ENCODE measurements around the gene CRYGN.

CRYGN gene

GRCh38 chr7:151436446-151437158, 3.3 kb downstream of the CRYGN start:
- no peaks in the 10 kb centered on the region for H3K9me3 ChIP-seq (replicated peaks; ENCODE audit: low read length)
- H3K4me2 ChIP-seq (ENCODE audit: low read length), result no peak overlapping the region
- no peak overlapping the region for H3K9ac ChIP-seq (ENCODE audit: low read depth, low read length)
- peaks cover 69% of the 10 kb centered on the region for H3K27me3 ChIP-seq (ENCODE audit: control insufficient read depth, insufficient read depth, low read length)
- H3K4me1 ChIP-seq (ENCODE audit: control insufficient read depth, insufficient read depth, low read length), result peaks cover 13% of the 10 kb centered on the region
- no peak overlapping the region for H3K4me3 ChIP-seq (ENCODE audit: low read length)
- H3K36me3 ChIP-seq (ENCODE audit: insufficient read depth, low read length), result no peaks in the 10 kb centered on the region

GRCh38 chr7:151435971-151436370, 4.0 kb downstream of the CRYGN start:
- no peak overlapping the region for H3K4me2 ChIP-seq (ENCODE audit: low read length)

GRCh38 chr7:151435103-151435916, 4.6 kb downstream of the CRYGN start:
- H3K4me1 ChIP-seq (ENCODE audit: control insufficient read depth, insufficient read depth, low read length), result peaks cover 1% of the 10 kb centered on the region
- no peak overlapping the region for H3K4me3 ChIP-seq (ENCODE audit: low read length)

More at GRCh38 chr7:151435971-151436370, 4.0 kb downstream of the CRYGN start:
- Histone ChIP-seq H3K36me3 (ENCODE audit: insufficient read depth, low read length) (no peaks in the 10 kb centered on the region), H3K4me3 (ENCODE audit: low read length) (no peak overlapping the region), H3K9me3 (replicated peaks; ENCODE audit: low read length) (no peaks in the 10 kb centered on the region), H3K9ac (ENCODE audit: low read depth, low read length) (no peak overlapping the region), H3K4me1 (ENCODE audit: control insufficient read depth, insufficient read depth, low read length) (peaks cover 8% of the 10 kb centered on the region), H3K27me3 (ENCODE audit: control insufficient read depth, insufficient read depth, low read length) (peaks cover 70% of the 10 kb centered on the region)

GRCh38 chr7:151434549-151434948, 5.4 kb downstream of the CRYGN start:
- no peaks in the 10 kb centered on the region for H3K36me3 ChIP-seq (ENCODE audit: insufficient read depth, low read length)
- no peak overlapping the region for H3K4me3 ChIP-seq (ENCODE audit: low read length)
- H3K4me1 ChIP-seq (ENCODE audit: control insufficient read depth, insufficient read depth, low read length), result no peaks in the 10 kb centered on the region
- H3K9ac ChIP-seq (ENCODE audit: low read depth, low read length), result no peak overlapping the region
- no peaks in the 10 kb centered on the region for H3K9me3 ChIP-seq (replicated peaks; ENCODE audit: low read length)
- peaks cover 62% of the 10 kb centered on the region for H3K27me3 ChIP-seq (ENCODE audit: control insufficient read depth, insufficient read depth, low read length)
- H3K4me2 ChIP-seq (ENCODE audit: low read length), result no peak overlapping the region

More at GRCh38 chr7:151435103-151435916, 4.6 kb downstream of the CRYGN start:
- H3K36me3 ChIP-seq (ENCODE audit: insufficient read depth, low read length), result no peaks in the 10 kb centered on the region
- H3K9me3 ChIP-seq (replicated peaks; ENCODE audit: low read length), result no peaks in the 10 kb centered on the region
- no peak overlapping the region for H3K9ac ChIP-seq (ENCODE audit: low read depth, low read length)
- H3K4me2 ChIP-seq (ENCODE audit: low read length), result no peak overlapping the region
- peaks cover 69% of the 10 kb centered on the region for H3K27me3 ChIP-seq (ENCODE audit: control insufficient read depth, insufficient read depth, low read length)

GRCh38 chr7:151433721-151434400, 6.1 kb downstream of the CRYGN start:
- H3K9me3 ChIP-seq (replicated peaks; ENCODE audit: low read length), result no peaks in the 10 kb centered on the region
- H3K4me3 ChIP-seq (ENCODE audit: low read length), result no peak overlapping the region
- H3K36me3 ChIP-seq (ENCODE audit: insufficient read depth, low read length), result no peaks in the 10 kb centered on the region
- H3K9ac ChIP-seq (ENCODE audit: low read depth, low read length), result no peak overlapping the region
- no peak overlapping the region for H3K4me2 ChIP-seq (ENCODE audit: low read length)
- no peaks in the 10 kb centered on the region for H3K4me1 ChIP-seq (ENCODE audit: control insufficient read depth, insufficient read depth, low read length)
- peaks cover 55% of the 10 kb centered on the region for H3K27me3 ChIP-seq (ENCODE audit: control insufficient read depth, insufficient read depth, low read length)

- no peaks in the 10 kb centered on the region for H3K36me3 ChIP-seq (ENCODE audit: insufficient read depth, low read length)
- H3K9me3 ChIP-seq (replicated peaks; ENCODE audit: low read length), result no peaks in the 10 kb centered on the region
- peaks cover 46% of the 10 kb centered on the region for H3K27me3 ChIP-seq (ENCODE audit: control insufficient read depth, insufficient read depth, low read length)
- no peaks in the 10 kb centered on the region for H3K4me1 ChIP-seq (ENCODE audit: control insufficient read depth, insufficient read depth, low read length)
- H3K9ac ChIP-seq (ENCODE audit: low read depth, low read length), result no peak overlapping the region
- H3K4me3 ChIP-seq (ENCODE audit: low read length), result no peak overlapping the region
- H3K4me2 ChIP-seq (ENCODE audit: low read length), result no peak overlapping the region
Observed at GRCh38 chr7:151432658-151433521, 7.1 kb downstream of the CRYGN start.

GRCh38 chr7:151431768-151432311, 8.1 kb downstream of the CRYGN start:
- Histone ChIP-seq H3K4me3 (ENCODE audit: low read length) (no peak overlapping the region), H3K27me3 (ENCODE audit: control insufficient read depth, insufficient read depth, low read length) (peaks cover 39% of the 10 kb centered on the region), H3K36me3 (ENCODE audit: insufficient read depth, low read length) (no peaks in the 10 kb centered on the region), H3K9me3 (replicated peaks; ENCODE audit: low read length) (no peaks in the 10 kb centered on the region), H3K9ac (ENCODE audit: low read depth, low read length) (no peak overlapping the region), H3K4me1 (ENCODE audit: control insufficient read depth, insufficient read depth, low read length) (peaks cover 3% of the 10 kb centered on the region), H3K4me2 (ENCODE audit: low read length) (no peak overlapping the region)

- Histone ChIP-seq H3K9me3 (replicated peaks; ENCODE audit: low read length) (no peaks in the 10 kb centered on the region), H3K4me3 (ENCODE audit: low read length) (no peak overlapping the region), H3K4me1 (ENCODE audit: control insufficient read depth, insufficient read depth, low read length) (peaks cover 8% of the 10 kb centered on the region), H3K9ac (ENCODE audit: low read depth, low read length) (no peak overlapping the region), H3K4me2 (ENCODE audit: low read length) (no peak overlapping the region), H3K27me3 (ENCODE audit: control insufficient read depth, insufficient read depth, low read length) (peaks cover 33% of the 10 kb centered on the region), H3K36me3 (ENCODE audit: insufficient read depth, low read length) (no peaks in the 10 kb centered on the region)
Observed at GRCh38 chr7:151431281-151431767, 8.6 kb downstream of the CRYGN start.

- H3K9me3 ChIP-seq (replicated peaks; ENCODE audit: low read length), result no peaks in the 10 kb centered on the region
- H3K9ac ChIP-seq (ENCODE audit: low read depth, low read length), result no peak overlapping the region
- H3K4me1 ChIP-seq (ENCODE audit: control insufficient read depth, insufficient read depth, low read length), result peaks cover 15% of the 10 kb centered on the region
- H3K36me3 ChIP-seq (ENCODE audit: insufficient read depth, low read length), result no peaks in the 10 kb centered on the region
- H3K4me2 ChIP-seq (ENCODE audit: low read length), result no peak overlapping the region
- peaks cover 31% of the 10 kb centered on the region for H3K27me3 ChIP-seq (ENCODE audit: control insufficient read depth, insufficient read depth, low read length)
- H3K4me3 ChIP-seq (ENCODE audit: low read length), result no peak overlapping the region
Observed at GRCh38 chr7:151430391-151431205, 9.3 kb downstream of the CRYGN start.

Data from skeletal muscle satellite cell (primary cell).